ENCODE measurements around the gene IL1RN.

The IL1RN gene

GRCh38 chr2:113160962-113161361 lies 33.6 kb downstream of the IL1RN start:
- Histone ChIP-seq H3K27me3 (ENCODE audit: insufficient read depth, low read length) (peaks cover 30% of the 10 kb centered on the region), H3K9me3 (ENCODE audit: insufficient read depth, low read depth, low read length) (no peaks in the 10 kb centered on the region), H3K4me3 (ENCODE audit: low read length) (no peak overlapping the region), H3K4me1 (ENCODE audit: insufficient read depth, low read length) (peaks cover 20% of the 10 kb centered on the region), H3K9ac (ENCODE audit: low read depth, low read length) (no peak overlapping the region), H3K27ac (ENCODE audit: low read depth, low read length) (no peak overlapping the region), H3K36me3 (ENCODE audit: insufficient read depth, low read length) (no peaks in the 10 kb centered on the region)
- 98% methylated on average over 5 of the region's 5 CpGs for WGBS

GRCh38 chr2:113162173-113162572 lies 34.8 kb downstream of the IL1RN start:
- H3K9ac ChIP-seq (ENCODE audit: low read depth, low read length) = no peak overlapping the region
- H3K4me1 ChIP-seq (ENCODE audit: insufficient read depth, low read length) = peaks cover 13% of the 10 kb centered on the region
- H3K27me3 ChIP-seq (ENCODE audit: insufficient read depth, low read length) = peaks cover 23% of the 10 kb centered on the region
- H3K36me3 ChIP-seq (ENCODE audit: insufficient read depth, low read length) = no peaks in the 10 kb centered on the region
- H3K9me3 ChIP-seq (ENCODE audit: insufficient read depth, low read depth, low read length) = no peaks in the 10 kb centered on the region
- no peak overlapping the region for H3K4me3 ChIP-seq (ENCODE audit: low read length)
- no peak overlapping the region for H3K27ac ChIP-seq (ENCODE audit: low read depth, low read length)
- 90% methylated on average over 10 of the region's 10 CpGs for WGBS

GRCh38 chr2:113162869-113163268 lies 35.5 kb downstream of the IL1RN start:
- no peak overlapping the region for H3K27ac ChIP-seq (ENCODE audit: low read depth, low read length)
- H3K4me3 ChIP-seq (ENCODE audit: low read length) = no peak overlapping the region
- no peaks in the 10 kb centered on the region for H3K9me3 ChIP-seq (ENCODE audit: insufficient read depth, low read depth, low read length)
- H3K4me1 ChIP-seq (ENCODE audit: insufficient read depth, low read length) = peaks cover 13% of the 10 kb centered on the region
- no peaks in the 10 kb centered on the region for H3K36me3 ChIP-seq (ENCODE audit: insufficient read depth, low read length)
- no peak overlapping the region for H3K9ac ChIP-seq (ENCODE audit: low read depth, low read length)
- peaks cover 20% of the 10 kb centered on the region for H3K27me3 ChIP-seq (ENCODE audit: insufficient read depth, low read length)

- no peaks in the 10 kb centered on the region for H3K9me3 ChIP-seq (ENCODE audit: insufficient read depth, low read depth, low read length)
- H3K4me1 ChIP-seq (ENCODE audit: insufficient read depth, low read length) = peaks cover 13% of the 10 kb centered on the region
- H3K27me3 ChIP-seq (ENCODE audit: insufficient read depth, low read length) = peaks cover 5% of the 10 kb centered on the region
- 90% methylated on average over 11 of the region's 11 CpGs for WGBS
- H3K9ac ChIP-seq (ENCODE audit: low read depth, low read length) = no peak overlapping the region
- no peaks in the 10 kb centered on the region for H3K36me3 ChIP-seq (ENCODE audit: insufficient read depth, low read length)
- H3K4me3 ChIP-seq (ENCODE audit: low read length) = no peak overlapping the region
- H3K27ac ChIP-seq (ENCODE audit: low read depth, low read length) = no peak overlapping the region
Measured at GRCh38 chr2:113164215-113164929, 37.0 kb downstream of the IL1RN start.

GRCh38 chr2:113164930-113165585 lies 37.7 kb downstream of the IL1RN start:
- peaks cover 3% of the 10 kb centered on the region; the same call in 1 of the 2 replicates for H3K27me3 ChIP-seq (ENCODE audit: insufficient read depth, low read length)
- no peaks in the 10 kb centered on the region for H3K36me3 ChIP-seq (ENCODE audit: insufficient read depth, low read length)
- H3K4me3 ChIP-seq (ENCODE audit: low read length) = no peak overlapping the region
- H3K9ac ChIP-seq (ENCODE audit: low read depth, low read length) = no peak overlapping the region
- H3K9me3 ChIP-seq (ENCODE audit: insufficient read depth, low read depth, low read length) = no peaks in the 10 kb centered on the region
- peaks cover 13% of the 10 kb centered on the region for H3K4me1 ChIP-seq (ENCODE audit: insufficient read depth, low read length)
- H3K27ac ChIP-seq (ENCODE audit: low read depth, low read length) = no peak overlapping the region
- WGBS = 53% methylated on average over 10 of the region's 10 CpGs

GRCh38 chr2:113166187-113166645 lies 38.8 kb downstream of the IL1RN start:
- WGBS = 97% methylated on average over 7 of the region's 7 CpGs
- Histone ChIP-seq H3K27me3 (ENCODE audit: insufficient read depth, low read length) (peaks cover 3% of the 10 kb centered on the region; the same call in 1 of the 2 replicates), H3K9ac (ENCODE audit: low read depth, low read length) (no peak overlapping the region), H3K4me3 (ENCODE audit: low read length) (no peak overlapping the region), H3K4me1 (ENCODE audit: insufficient read depth, low read length) (peaks cover 13% of the 10 kb centered on the region), H3K36me3 (ENCODE audit: insufficient read depth, low read length) (no peaks in the 10 kb centered on the region), H3K9me3 (ENCODE audit: insufficient read depth, low read depth, low read length) (no peaks in the 10 kb centered on the region), H3K27ac (ENCODE audit: low read depth, low read length) (no peak overlapping the region)

- WGBS = 88% methylated on average over 12 of the region's 12 CpGs
- peaks cover 13% of the 10 kb centered on the region for H3K4me1 ChIP-seq (ENCODE audit: insufficient read depth, low read length)
- H3K9me3 ChIP-seq (ENCODE audit: insufficient read depth, low read depth, low read length) = no peaks in the 10 kb centered on the region
- peaks cover 3% of the 10 kb centered on the region; the same call in 1 of the 2 replicates for H3K27me3 ChIP-seq (ENCODE audit: insufficient read depth, low read length)
- no peaks in the 10 kb centered on the region for H3K36me3 ChIP-seq (ENCODE audit: insufficient read depth, low read length)
- H3K9ac ChIP-seq (ENCODE audit: low read depth, low read length) = no peak overlapping the region
- H3K4me3 ChIP-seq (ENCODE audit: low read length) = no peak overlapping the region
- no peak overlapping the region for H3K27ac ChIP-seq (ENCODE audit: low read depth, low read length)
Measured at GRCh38 chr2:113167115-113167932, 39.9 kb downstream of the IL1RN start.

GRCh38 chr2:113167962-113168340 lies 40.6 kb downstream of the IL1RN start:
- H3K27ac ChIP-seq (ENCODE audit: low read depth, low read length) = no peak overlapping the region
- no peak overlapping the region for H3K4me3 ChIP-seq (ENCODE audit: low read length)
- H3K9ac ChIP-seq (ENCODE audit: low read depth, low read length) = no peak overlapping the region
- no peaks in the 10 kb centered on the region for H3K9me3 ChIP-seq (ENCODE audit: insufficient read depth, low read depth, low read length)
- H3K27me3 ChIP-seq (ENCODE audit: insufficient read depth, low read length) = peaks cover 3% of the 10 kb centered on the region; the same call in 1 of the 2 replicates
- peaks cover 13% of the 10 kb centered on the region for H3K4me1 ChIP-seq (ENCODE audit: insufficient read depth, low read length)
- no peaks in the 10 kb centered on the region for H3K36me3 ChIP-seq (ENCODE audit: insufficient read depth, low read length)
- 96% methylated on average over 6 of the region's 6 CpGs for WGBS

GRCh38 chr2:113169002-113169530 lies 41.7 kb downstream of the IL1RN start:
- no peaks in the 10 kb centered on the region for H3K36me3 ChIP-seq (ENCODE audit: insufficient read depth, low read length)
- peaks cover 3% of the 10 kb centered on the region; the same call in 1 of the 2 replicates for H3K27me3 ChIP-seq (ENCODE audit: insufficient read depth, low read length)
- H3K4me1 ChIP-seq (ENCODE audit: insufficient read depth, low read length) = peaks cover 17% of the 10 kb centered on the region
- H3K27ac ChIP-seq (ENCODE audit: low read depth, low read length) = no peak overlapping the region
- no peak overlapping the region for H3K4me3 ChIP-seq (ENCODE audit: low read length)
- H3K9me3 ChIP-seq (ENCODE audit: insufficient read depth, low read depth, low read length) = no peaks in the 10 kb centered on the region
- no peak overlapping the region for H3K9ac ChIP-seq (ENCODE audit: low read depth, low read length)
- 92% methylated on average over 8 of the region's 8 CpGs for WGBS

GRCh38 chr2:113169586-113169985 lies 42.2 kb downstream of the IL1RN start:
- Histone ChIP-seq H3K9me3 (ENCODE audit: insufficient read depth, low read depth, low read length) (no peaks in the 10 kb centered on the region), H3K27me3 (ENCODE audit: insufficient read depth, low read length) (peaks cover 3% of the 10 kb centered on the region; the same call in 1 of the 2 replicates), H3K4me3 (ENCODE audit: low read length) (no peak overlapping the region), H3K9ac (ENCODE audit: low read depth, low read length) (no peak overlapping the region), H3K4me1 (ENCODE audit: insufficient read depth, low read length) (peaks cover 17% of the 10 kb centered on the region), H3K27ac (ENCODE audit: low read depth, low read length) (no peak overlapping the region), H3K36me3 (ENCODE audit: insufficient read depth, low read length) (no peaks in the 10 kb centered on the region)
- 91% methylated on average over 2 of the region's 3 CpGs for WGBS

Data from HUES64 (cell line).